ENCODE data around the gene SRGAP1.
A peak's percentile ranks its signal among the peaks of the same experiment; 100 is the strongest.

SRGAP1 gene

GRCh38 chr12:63862187-63862968 is 17.9 kb downstream of the SRGAP1 start:
- TF ChIP-seq CTCF (conservative IDR thresholded peaks at IDR 0.05) (no peak), ZFX (IDR thresholded peaks at IDR 0.05) (peak; percentile 50; the same call in 1 of the 2 replicates)
- peak overlapping the region; percentile 6 for H3K27ac ChIP-seq

- TF ChIP-seq ZFX (IDR thresholded peaks at IDR 0.05) (no peak), CTCF (conservative IDR thresholded peaks at IDR 0.05) (no peak)
- H3K27ac ChIP-seq: no peak overlapping the region
These were observed 18.4 kb downstream of the SRGAP1 start for GRCh38 chr12:63862969-63863230.

DNA sequence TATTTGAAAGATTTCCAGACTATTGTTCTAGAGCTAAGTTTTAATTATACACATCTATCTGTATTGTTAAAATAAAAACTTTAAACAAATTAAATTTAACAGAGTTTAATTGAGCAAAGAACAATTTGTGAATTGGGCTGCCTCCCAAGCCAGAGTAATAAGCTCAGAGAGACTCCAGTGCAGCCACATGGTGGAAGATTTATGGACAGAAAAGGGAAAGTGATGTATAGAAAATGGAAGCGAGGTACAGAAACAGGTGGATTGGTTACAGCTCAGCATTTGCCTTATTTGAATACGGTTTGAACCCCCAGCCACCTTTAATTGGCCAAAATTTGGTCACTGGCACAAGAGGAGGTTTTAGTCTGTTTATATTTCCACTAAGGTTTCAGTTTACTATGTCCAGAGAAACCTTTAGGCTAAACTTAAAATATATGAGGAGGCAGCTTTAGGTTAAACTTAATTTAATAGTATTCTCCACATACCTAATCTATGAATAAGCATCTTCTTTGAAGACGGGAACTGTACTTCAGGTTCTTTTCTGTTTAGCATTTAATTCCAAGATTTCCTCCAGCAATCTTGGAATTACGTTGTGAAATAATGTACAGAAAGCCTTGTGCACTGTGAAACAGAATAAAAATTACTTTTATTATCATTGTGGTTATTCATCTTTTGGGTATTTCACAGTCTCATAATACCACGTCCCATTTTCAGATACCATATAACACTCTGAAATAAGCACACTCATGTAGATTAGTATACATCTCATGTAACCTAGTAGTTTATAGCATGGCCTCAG is 19.4 kb downstream of the SRGAP1 start:
- TF ChIP-seq ZFX (IDR thresholded peaks at IDR 0.05) (no peak), CTCF (conservative IDR thresholded peaks at IDR 0.05) (no peak)
- H3K27ac ChIP-seq: no peak overlapping the region; the same call in 1 of the 2 replicates

- H3K27ac ChIP-seq: no peak overlapping the region
- TF ChIP-seq ZFX (IDR thresholded peaks at IDR 0.05) (no peak), CTCF (conservative IDR thresholded peaks at IDR 0.05) (no peak)
These were observed 19.9 kb downstream of the SRGAP1 start for GRCh38 chr12:63864454-63864706.

- TF ChIP-seq ZFX (IDR thresholded peaks at IDR 0.05): no peak
- TF ChIP-seq CTCF (conservative IDR thresholded peaks at IDR 0.05): no peak
- no peak overlapping the region for H3K27ac ChIP-seq
These were observed 20.9 kb downstream of the SRGAP1 start for GRCh38 chr12:63865448-63865847.

GRCh38 chr12:63867053-63867452 is 22.6 kb downstream of the SRGAP1 start:
- TF ChIP-seq ZFX (IDR thresholded peaks at IDR 0.05) (no peak), CTCF (conservative IDR thresholded peaks at IDR 0.05) (no peak)
- no peak overlapping the region for H3K27ac ChIP-seq

GRCh38 chr12:63869656-63870055 is 25.2 kb downstream of the SRGAP1 start:
- TF ChIP-seq ZFX (IDR thresholded peaks at IDR 0.05): no peak
- H3K27ac ChIP-seq: no peak overlapping the region

GRCh38 chr12:63870838-63871237 is 26.3 kb downstream of the SRGAP1 start:
- TF ChIP-seq ZFX (IDR thresholded peaks at IDR 0.05): no peak
- TF ChIP-seq CTCF (conservative IDR thresholded peaks at IDR 0.05): no peak
- H3K27ac ChIP-seq: no peak overlapping the region

Measured in C4-2B (cell line).